Superior temporal gyrus (tissue), 1 donor: Measurements from ENCODE around the gene RAD51B.

Experiments used
- DNase-seq: peaks from one replicate; pipeline ENCODE4 v3.0.0-alpha.2; 2016; ENCODE audit errors: extremely low spot score

RAD51B gene

GRCh38 chr14:68463705-68464374, 644.3 kb downstream of the RAD51B start:
- DNase-seq, result no peak

GRCh38 chr14:68464711-68465110, 645.1 kb downstream of the RAD51B start:
- DNase-seq, result no peak

GRCh38 chr14:68466491-68466977, 647.0 kb downstream of the RAD51B start:
- no peak for DNase-seq

GRCh38 chr14:68467425-68467824, 647.8 kb downstream of the RAD51B start:
- no peak for DNase-seq

GRCh38 chr14:68468437-68469207, 649.0 kb downstream of the RAD51B start:
- DNase-seq, result no peak

- no peak for DNase-seq
Measured at GRCh38 chr14:68469208-68469713, 649.7 kb downstream of the RAD51B start.

GRCh38 chr14:68470361-68470760, 650.8 kb downstream of the RAD51B start:
- DNase-seq, result no peak

- no peak for DNase-seq
Measured at GRCh38 chr14:68471029-68471963, 651.7 kb downstream of the RAD51B start.

GRCh38 chr14:68471964-68472508, 652.5 kb downstream of the RAD51B start:
- no peak for DNase-seq

- DNase-seq, result no peak
Measured at GRCh38 chr14:68473069-68473468, 653.5 kb downstream of the RAD51B start.

- DNase-seq, result no peak
Measured at GRCh38 chr14:68473794-68474193, 654.2 kb downstream of the RAD51B start.

GRCh38 chr14:68474741-68475140, 655.2 kb downstream of the RAD51B start:
- DNase-seq, result no peak

GRCh38 chr14:68475802-68476201, 656.2 kb downstream of the RAD51B start:
- no peak for DNase-seq

- peak; percentile 41 for DNase-seq
Measured at GRCh38 chr14:68476212-68477109, 656.9 kb downstream of the RAD51B start.

- no peak for DNase-seq
Measured at GRCh38 chr14:68477110-68477455, 657.5 kb downstream of the RAD51B start.

- no peak for DNase-seq
Measured at GRCh38 chr14:68477461-68478085, 658.0 kb downstream of the RAD51B start.

- DNase-seq, result no peak
Measured at GRCh38 chr14:68479247-68479646, 659.7 kb downstream of the RAD51B start.

- no peak for DNase-seq
Measured at GRCh38 chr14:68482018-68482417, 662.4 kb downstream of the RAD51B start.

- no peak for DNase-seq
Measured at GRCh38 chr14:68482772-68483395, 663.3 kb downstream of the RAD51B start.
